ENCODE results near the gene POLR2C.
A peak's percentile ranks its signal among the peaks of the same experiment; 100 is the strongest.
"Not testable (repeated sequence)": the region's sequence is repeated elsewhere in the genome, so short reads cannot be mapped to it uniquely, and the experiment has no call there.

POLR2C gene

GRCh38 chr16:57479976-57480753 is 17.7 kb downstream of the POLR2C start:
- peak; percentile 81 for DNase-seq (ENCODE audit: low spot score)

DNA sequence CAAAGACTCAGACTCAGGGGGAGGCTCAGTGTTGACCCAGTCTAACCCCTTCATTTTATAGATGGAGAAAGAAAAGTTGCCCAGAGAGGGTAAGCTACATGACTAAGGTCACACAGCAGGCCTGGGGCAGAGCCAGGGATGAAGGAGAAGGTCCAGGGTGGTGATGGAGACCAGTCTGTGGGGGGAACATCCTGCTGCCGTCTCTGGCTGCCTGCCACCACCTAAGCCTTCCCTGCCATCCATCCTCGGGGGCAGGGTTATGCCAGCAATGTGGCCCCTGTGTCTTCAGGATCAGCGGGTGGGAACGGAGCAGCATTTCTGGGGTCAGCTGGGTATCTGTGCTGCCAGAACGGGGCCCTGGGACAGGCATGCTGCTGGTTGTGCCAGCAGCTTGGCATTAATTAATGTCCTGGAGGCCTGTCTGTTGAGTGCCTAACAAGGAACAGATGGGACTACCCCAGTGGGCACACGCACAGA is 18.3 kb downstream of the POLR2C start:
- no peak for DNase-seq (ENCODE audit: low spot score)

DNA sequence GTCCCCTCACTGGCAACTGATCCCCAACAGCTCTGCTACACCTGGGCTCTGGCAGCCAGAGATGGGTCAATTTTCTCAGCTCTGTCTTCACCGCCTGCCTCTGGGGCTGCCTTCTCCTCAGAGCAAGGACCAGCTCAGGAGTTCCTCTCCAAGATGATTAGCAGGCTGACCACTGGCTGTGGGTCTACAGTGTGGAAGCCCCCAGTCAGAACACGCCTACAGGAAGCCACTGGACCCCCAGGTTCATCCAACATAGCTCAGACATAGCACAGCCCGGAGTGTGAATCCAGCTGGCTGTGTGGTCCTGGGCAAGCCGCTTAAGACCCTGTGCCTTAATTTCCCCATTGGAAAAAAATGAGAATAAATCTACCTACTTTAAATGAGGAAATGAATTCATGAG is 18.9 kb downstream of the POLR2C start:
- no peak for DNase-seq (ENCODE audit: low spot score)

DNA sequence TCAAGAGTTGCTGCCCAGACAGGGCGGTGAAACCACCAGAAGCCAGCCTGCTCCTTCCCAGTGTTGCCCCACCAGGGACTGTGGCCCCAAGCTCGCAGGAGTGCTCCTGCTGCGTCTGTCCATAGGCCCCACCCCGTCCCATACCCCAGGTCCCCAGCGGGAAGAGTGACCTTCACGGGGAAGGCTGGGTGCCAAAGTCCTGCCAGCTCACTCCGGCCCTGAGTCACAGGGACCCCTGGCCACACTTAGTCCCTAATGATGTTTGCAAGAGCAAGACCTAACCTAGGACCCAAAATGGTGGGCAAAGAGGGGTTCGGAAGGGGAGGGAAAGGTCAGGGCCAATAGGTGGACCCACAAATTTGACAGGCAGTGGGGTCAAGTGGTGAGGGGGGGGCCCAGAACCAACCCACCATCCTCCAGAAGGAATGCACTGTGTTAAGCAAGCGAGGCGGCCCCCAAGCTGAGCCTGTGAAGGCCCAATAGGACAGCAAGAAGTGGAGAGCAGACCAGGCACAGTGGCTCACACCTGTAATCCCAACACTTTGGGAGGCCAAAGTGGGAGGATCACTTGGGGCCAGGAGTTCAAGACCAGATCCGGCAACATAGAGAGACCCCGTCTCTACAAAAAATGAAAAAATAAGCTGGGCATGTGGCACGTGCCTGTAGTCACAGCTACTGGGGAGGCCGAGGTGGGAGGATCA is 20.5 kb downstream of the POLR2C start:
- DNase-seq (ENCODE audit: low spot score): no peak

DNA sequence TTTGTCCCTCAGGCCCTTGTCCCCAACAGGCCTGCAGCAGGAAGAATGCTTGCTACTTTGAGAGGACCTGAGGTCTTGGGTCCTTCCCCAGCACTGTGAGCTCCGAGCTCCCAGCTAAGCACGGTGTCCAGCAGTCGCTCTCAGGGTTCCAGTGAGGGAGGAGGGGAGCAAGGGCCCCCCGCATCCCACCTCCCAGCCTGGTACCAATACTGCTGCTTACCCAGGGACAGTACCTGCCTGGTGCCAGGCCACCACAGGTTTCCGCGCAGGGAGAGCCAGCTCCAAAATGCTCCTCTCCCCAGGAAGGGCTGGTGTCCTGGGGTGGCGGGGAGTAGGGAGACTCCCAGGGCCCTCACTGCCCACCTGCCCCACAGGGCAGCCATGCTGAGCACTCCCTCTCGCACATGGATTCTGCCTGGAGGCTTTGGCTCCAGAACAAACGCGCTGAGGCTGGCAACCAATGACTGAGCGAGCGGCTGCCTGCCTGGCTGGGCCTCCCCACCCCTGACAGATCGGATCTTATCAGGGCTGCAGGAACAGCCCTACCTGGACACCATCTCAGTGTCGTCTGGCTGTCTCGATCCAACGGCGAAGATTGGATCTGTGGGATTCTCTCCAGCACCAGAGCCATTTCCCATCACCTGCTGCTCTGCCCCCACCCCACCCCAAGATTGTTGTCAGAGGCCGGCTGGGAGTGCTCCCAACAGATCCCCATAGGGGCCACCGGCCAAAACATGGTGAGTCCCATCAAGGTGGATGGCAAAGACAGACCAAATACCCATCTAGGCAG is 21.4 kb downstream of the POLR2C start:
- DNase-seq (ENCODE audit: low spot score): no peak

- no peak for DNase-seq (ENCODE audit: low spot score)
Measured at GRCh38 chr16:57484515-57485005, 22.1 kb downstream of the POLR2C start.

GRCh38 chr16:57485091-57485915 is 22.8 kb downstream of the POLR2C start:
- no peak for DNase-seq (ENCODE audit: low spot score)

- peak; percentile 96 for DNase-seq (ENCODE audit: low spot score)
Measured at GRCh38 chr16:57485916-57486857, 23.7 kb downstream of the POLR2C start, which contains the start of gene DOK4. DOK4 (minus strand) TSS chr16:57486493; CDS start chr16:57479507, 6,986 bp downstream.

- no peak for DNase-seq (ENCODE audit: low spot score)
Measured at GRCh38 chr16:57486858-57487834, 24.7 kb downstream of the POLR2C start.

DNA sequence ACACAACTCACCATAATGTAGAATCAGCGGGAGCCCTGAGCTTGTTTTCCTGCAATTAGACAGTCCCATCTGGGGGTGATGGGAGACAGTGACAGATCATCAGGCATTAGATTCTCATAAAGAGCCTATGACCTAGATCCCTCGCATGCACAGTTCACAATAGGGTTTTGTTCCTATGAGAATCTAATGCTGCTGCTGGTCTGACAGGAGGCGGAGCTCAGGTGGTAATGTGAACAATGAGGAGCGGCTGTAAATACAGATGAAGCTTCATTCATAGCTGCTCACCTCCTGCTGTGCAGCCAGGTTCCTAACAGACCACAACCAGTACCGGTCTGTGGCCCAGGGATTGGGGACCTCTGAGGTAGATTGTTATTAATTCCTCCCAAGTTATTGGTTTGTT is 26.8 kb downstream of the POLR2C start:
- no peak for DNase-seq (ENCODE audit: low spot score)

GRCh38 chr16:57493767-57494166 is 31.3 kb downstream of the POLR2C start:
- no peak for DNase-seq (ENCODE audit: low spot score)

GRCh38 chr16:57497121-57497520 is 34.6 kb downstream of the POLR2C start:
- DNase-seq (ENCODE audit: low spot score): no peak

DNA sequence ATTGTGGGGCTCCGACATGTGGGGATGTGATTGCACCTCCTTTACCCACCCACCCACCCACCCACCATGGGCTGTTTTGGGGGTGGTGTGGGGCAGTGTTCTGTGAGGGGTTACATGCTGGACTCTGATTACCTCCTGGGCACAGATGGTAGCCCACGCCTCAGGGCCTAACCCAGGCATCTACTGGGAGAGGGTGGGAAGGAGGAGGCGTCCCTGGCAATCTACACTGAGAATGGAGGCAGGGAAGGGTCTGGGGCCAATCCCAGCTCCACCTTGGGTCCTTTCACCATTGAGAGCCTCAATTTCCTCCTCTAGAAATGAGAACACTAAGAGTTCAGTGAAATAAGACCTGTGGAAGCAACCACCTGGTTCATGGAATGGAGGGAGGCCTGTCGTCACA is 35.6 kb downstream of the POLR2C start:
- DNase-seq (ENCODE audit: low spot score): no peak

- not testable (repeated sequence) for DNase-seq (ENCODE audit: low spot score)
Measured at GRCh38 chr16:57499941-57500340, 37.5 kb downstream of the POLR2C start.

DNA sequence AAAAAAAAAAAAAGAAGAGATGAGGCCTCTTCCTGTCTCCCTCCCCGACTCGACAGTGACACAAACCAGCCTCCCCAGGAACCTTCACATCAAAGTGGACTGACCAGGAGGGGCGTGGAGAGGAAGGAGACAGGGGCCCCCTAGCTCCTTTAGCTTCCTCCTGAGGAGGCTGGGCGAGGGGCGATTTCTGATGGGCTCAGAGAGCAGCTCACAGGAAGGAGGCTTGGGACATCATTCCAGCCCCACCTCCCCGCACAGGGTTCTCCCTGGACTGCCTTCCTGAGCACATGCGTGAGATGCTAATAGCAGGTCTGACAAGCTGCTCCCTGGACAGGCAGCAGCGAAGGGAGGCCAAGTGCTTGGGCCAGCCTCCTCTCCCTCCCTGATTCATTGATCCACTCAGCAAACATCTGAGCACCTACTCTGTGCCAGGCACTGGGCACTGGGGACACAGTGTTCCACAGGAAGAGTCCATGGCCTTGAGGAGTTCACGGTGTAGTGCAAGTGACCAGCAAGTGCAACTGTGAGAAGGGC is 38.2 kb downstream of the POLR2C start:
- DNase-seq (ENCODE audit: low spot score): no peak

GRCh38 chr16:57501492-57501891 is 39.0 kb downstream of the POLR2C start:
- no peak for DNase-seq (ENCODE audit: low spot score)

- no peak for DNase-seq (ENCODE audit: low spot score)
Measured at GRCh38 chr16:57502048-57502775, 39.7 kb downstream of the POLR2C start.

GRCh38 chr16:57503366-57503765 is 40.9 kb downstream of the POLR2C start:
- no peak for DNase-seq (ENCODE audit: low spot score)

Measured in AG08395 (cell line).